IMR-90 (cell line): ENCODE measurements around the gene IGF1R. TPM values are rescaled to one million over a fixed set of nuclear protein-coding genes. Genes with fewer than 3 reads are reported as not detected.

Experiments
- ATAC-seq: fragments of 200-7000 bp; cut with Tn5 transposase; 2 replicates; pipeline ENCODE4 v1.9.1; 2020; ENCODE audit warnings: low read depth, mild to moderate bottlenecking, moderate library complexity
- BruUV-seq: library from RNA; stranded (reverse); fragments of 400-500 nt; replicated peaks from 2 replicates; lab custom pipeline; 2021; lab: Mats Ljungman, UMichigan
- CTCF ChIA-PET: fragments of 300-600 bp; formaldehyde crosslinking; extraction: SDS; loops from one replicate; lab custom pipeline; 2021; ENCODE audit warnings: antibody characterized with exemption; lab: Yijun Ruan, JAX
- POLR2A ChIA-PET: fragments of 300-600 bp; sonication (Branson Sonifier 250); formaldehyde crosslinking; loops from one replicate; lab custom pipeline; 2022; ENCODE audit warnings: antibody characterized with exemption; ENCODE audit not compliant: unreplicated experiment; lab: Charles Lee
- DNase-seq: peaks from one replicate; pipeline ENCODE4 v3.0.0; 2013
- H2AFZ ChIP-seq: replicated peaks from 2 replicates; pipeline ENCODE3; 2013; ENCODE audit warnings: low read length, mild to moderate bottlenecking; ENCODE audit not compliant: poor library complexity
- H2AK5ac ChIP-seq: 2 replicates; pipeline ENCODE4 v1.6.1; 2013; ENCODE audit warnings: low read depth, low read length, inconsistent platforms
- H2AK9ac ChIP-seq: replicated peaks from 2 replicates; pipeline ENCODE3; 2013; ENCODE audit warnings: mild to moderate bottlenecking, low read depth, low read length, moderate library complexity; ENCODE audit not compliant: poor library complexity
- H2BK120ac ChIP-seq: 2 replicates; pipeline ENCODE4 v1.6.1; 2013; ENCODE audit warnings: low read depth, low read length, inconsistent platforms
- H2BK15ac ChIP-seq: 3 replicates; pipeline ENCODE4 v1.6.1; 2013; ENCODE audit warnings: low read depth, low read length, inconsistent platforms
- H2BK20ac ChIP-seq: 2 replicates; pipeline ENCODE4 v1.6.1; 2013; ENCODE audit warnings: low read depth, mild to moderate bottlenecking, inconsistent platforms, low read length, moderate library complexity
- H2BK5ac ChIP-seq: 2 replicates; pipeline ENCODE4 v1.6.1; 2013; ENCODE audit warnings: mild to moderate bottlenecking, low read depth, low read length, inconsistent platforms; ENCODE audit not compliant: poor library complexity, severe bottlenecking
- H3K14ac ChIP-seq: replicated peaks from 2 replicates; pipeline ENCODE4 v1.6.1; 2013; ENCODE audit warnings: low read depth, low read length, inconsistent platforms
- H3K18ac ChIP-seq: 2 replicates; pipeline ENCODE4 v1.6.1; 2013; ENCODE audit warnings: low read depth, low read length, control low read depth
- H3K23ac ChIP-seq: 2 replicates; pipeline ENCODE4 v1.6.1; 2013; ENCODE audit warnings: low read depth, low read length, inconsistent platforms
- H3K27ac ChIP-seq: 2 replicates; pipeline ENCODE4 v1.5.1; 2013; ENCODE audit warnings: mild to moderate bottlenecking, control low read depth, low read length; ENCODE audit not compliant: insufficient read depth
- H3K27me3 ChIP-seq: 2 replicates; pipeline ENCODE4 v1.6.1; 2013; ENCODE audit warnings: low read length; ENCODE audit not compliant: control insufficient read depth, insufficient read depth
- H3K36me3 ChIP-seq: 2 replicates; pipeline ENCODE4 v1.6.1; 2013; ENCODE audit warnings: low read length, mixed read lengths; ENCODE audit not compliant: control insufficient read depth, insufficient read depth
- H3K4ac ChIP-seq: 2 replicates; pipeline ENCODE4 v1.6.1; 2013; ENCODE audit warnings: low read depth, low read length, inconsistent platforms
- H3K4me1 ChIP-seq: 2 replicates; pipeline ENCODE4 v1.6.1; 2013; ENCODE audit warnings: low read length, mixed read lengths; ENCODE audit not compliant: control insufficient read depth, insufficient read depth
- H3K4me2 ChIP-seq: 2 replicates; pipeline ENCODE4 v1.6.1; 2013; ENCODE audit warnings: low read depth, mild to moderate bottlenecking, control low read depth, low read length, moderate library complexity
- H3K4me3 ChIP-seq: 2 replicates; pipeline ENCODE4 v1.5.1; 2013; ENCODE audit warnings: low read depth, mild to moderate bottlenecking, control low read depth, low read length, moderate library complexity; ENCODE audit not compliant: insufficient read depth
- H3K56ac ChIP-seq: 2 replicates; pipeline ENCODE4 v1.6.1; 2013; ENCODE audit warnings: low read length, inconsistent platforms; ENCODE audit not compliant: insufficient read depth; ENCODE audit errors: extremely low read depth
- H3K79me1 ChIP-seq, 2 experiments: 2 replicates each; pipeline ENCODE4 v1.6.1; 2013; ENCODE audit warnings: low read length in 2 of 2, inconsistent platforms in 1 of 2, low read depth in 1 of 2
- H3K9ac ChIP-seq: 2 replicates; pipeline ENCODE4 v1.6.1; 2013; ENCODE audit warnings: low read depth, low read length, control low read depth
- H3K9me1 ChIP-seq: 2 replicates; pipeline ENCODE4 v1.6.1; 2013; ENCODE audit warnings: low read length, inconsistent platforms; ENCODE audit not compliant: insufficient read depth
- H3K9me3 ChIP-seq: 2 replicates; pipeline ENCODE4 v1.6.1; 2013; ENCODE audit warnings: low read length; ENCODE audit not compliant: control insufficient read depth, insufficient read depth
- H4K20me1 ChIP-seq: 2 replicates; pipeline ENCODE4 v1.6.1; 2013; ENCODE audit warnings: low read length, inconsistent platforms; ENCODE audit not compliant: insufficient read depth
- H4K5ac ChIP-seq: 2 replicates; pipeline ENCODE4 v1.6.1; 2013; ENCODE audit warnings: mild to moderate bottlenecking, low read depth, low read length, control low read depth
- H4K8ac ChIP-seq, 2 experiments: 2 replicates each; pipeline ENCODE4 v1.6.1; 2013; ENCODE audit warnings: low read depth in 2 of 2, low read length in 2 of 2, control low read depth in 1 of 2, inconsistent platforms in 1 of 2
- H4K91ac ChIP-seq: 2 replicates; pipeline ENCODE4 v1.6.1; 2013; ENCODE audit warnings: low read depth, low read length, inconsistent platforms; ENCODE audit not compliant: insufficient read depth
- MAFK ChIP-seq: IDR thresholded peaks from 2 replicates; pipeline ENCODE4 v1.6.1; 2012; ENCODE audit warnings: low read depth, low read length, improper control_type of control experiment
- MAZ ChIP-seq: IDR thresholded peaks from 2 replicates; pipeline ENCODE4 v1.6.1; 2012; ENCODE audit warnings: low read depth, mild to moderate bottlenecking, low read length, improper control_type of control experiment, moderate library complexity, borderline replicate concordance
- MXI1 ChIP-seq: IDR thresholded peaks from 2 replicates; pipeline ENCODE4 v1.6.1; 2012; ENCODE audit warnings: low read depth, mild to moderate bottlenecking, low read length, moderate library complexity, borderline replicate concordance
- SMC3 ChIP-seq: fragments of 150-350 bp; IDR thresholded peaks from 2 replicates; pipeline ENCODE4 v1.6.1; 2016; ENCODE audit warnings: low read depth, mild to moderate bottlenecking, antibody characterized with exemption, low read length, moderate library complexity
- USF2 ChIP-seq: fragments of 150-350 bp; IDR thresholded peaks from 2 replicates; pipeline ENCODE4 v1.6.1; 2017; ENCODE audit warnings: mild to moderate bottlenecking, antibody characterized with exemption, low read length, low read depth
- WGBS, 2 experiments: methylation state at CpG; one replicate each; pipeline versions ENCODE4 v1.1.5 to v1.1.7; 2013; ENCODE audit warnings: missing lambda C conversion rate in 2 of 2; ENCODE audit not compliant: insufficient read length in 1 of 2; ENCODE audit errors: extremely low coverage in 2 of 2; 5-methylcytosine and 5-hydroxymethylcytosine counted together
- dilution Hi-C: fragments of 300-500 bp; cut with HindIII; formaldehyde crosslinking; loops from one replicate; pipeline ENCODE4 v1.14.3; 2018; ENCODE audit warnings: low sequenced_read_pairs; ENCODE audit not compliant: unreplicated experiment
- in situ Hi-C: fragments of 300-500 bp; cut with MboI; formaldehyde crosslinking; loops from 3 replicates; pipeline ENCODE4 v1.14.3; 2019; ENCODE audit warnings: low sequenced_read_pairs, inconsistent platforms, mixed read lengths
- intact Hi-C: fragments of 100-400 bp; cut with micrococcal nuclease; formaldehyde crosslinking; loops from 2 replicates; pipeline ENCODE4 v1.10.0; 2022
- polyA plus RNA-seq, 3 experiments: library from polyadenylated mRNA; depleted of rRNA; stranded (reverse); fragments of >200 nt; gene quantifications; 2 replicates each; pipeline ENCODE4 v1.2.3, GENCODE V29; 2012; ENCODE audit warnings: low replicate concordance in 1 of 3
- total RNA-seq: library from RNA; depleted of rRNA; stranded (reverse); fragments of >200 nt; gene quantifications from 2 replicates; pipeline ENCODE4 v1.2.3, GENCODE V29; 2012

The IGF1R gene
- total and polyA plus RNA-seq, 2 of the 4 experiments (the other 2 are of a cell fraction) = 24.0 to 24.9 TPM

- 80% methylated on average over 1 of the region's 4 CpGs; no CpG with 5 or more reads in 1 of the 2 experiments for WGBS, 2 experiments
- Histone ChIP-seq H3K27ac (no peak overlapping the region), H3K18ac (no peak overlapping the region), H2BK120ac (no peak overlapping the region), H3K9ac (no peak overlapping the region), H3K4me2 (no peak overlapping the region), H3K14ac (no peak overlapping the region), H2AFZ (no peak overlapping the region), H3K9me1 (no peaks in the 10 kb centered on the region), H3K79me1 (no peaks in the 10 kb centered on the region), H3K9me3 (no peaks in the 10 kb centered on the region; the same call in 1 of the 2 replicates), H3K23ac (no peak overlapping the region), H3K4me3 (no peak overlapping the region), H4K20me1 (no peaks in the 10 kb centered on the region), H2AK5ac (no peak overlapping the region), H3K27me3 (peaks cover 45% of the 10 kb centered on the region), H2AK9ac (no peak overlapping the region), H2BK15ac (no peak overlapping the region), H3K56ac (no peak overlapping the region), H4K5ac (no peak overlapping the region), H4K91ac (no peak overlapping the region), H2BK20ac (no peak overlapping the region), H3K4ac (no peak overlapping the region), H4K8ac (no peak overlapping the region), H3K36me3 (no peaks in the 10 kb centered on the region), H3K4me1 (no peaks in the 10 kb centered on the region), H2BK5ac (no peak overlapping the region)
- no peak for ATAC-seq
- BruUV-seq = no TSS peak
- TF ChIP-seq USF2 (no peak), MAFK (no peak), MAZ (no peak), MXI1 (no peak), SMC3 (no peak)
- intact Hi-C loops = no loop called here
- CTCF ChIA-PET = interaction anchor here (1.0 kb wide), 1 partner anchor 13 kb away, joined by 3 read pairs; no protein-coding TSS in a partner anchor
- in situ Hi-C loops = loop anchor here (5.0 kb wide), 1 partner anchor 121 kb away; no protein-coding TSS in a partner anchor
- dilution Hi-C loops = no loop called here
- POLR2A ChIA-PET = no interaction called here
- no peak for DNase-seq
Observed at GRCh38 chr15:98643115-98643514, 5.2 kb upstream of the IGF1R start.
